IMR-90 (cell line): ENCODE data around the gene SIRPB1. TPM values are rescaled to one million over a fixed set of nuclear protein-coding genes. Genes with fewer than 3 reads are reported as not detected.

Source experiments
- ATAC-seq: fragments of 200-7000 bp; cut with Tn5 transposase; 2 replicates; pipeline ENCODE4 v1.9.1; 2020; ENCODE audit warnings: low read depth, mild to moderate bottlenecking, moderate library complexity
- BruUV-seq: library from RNA; stranded (reverse); fragments of 400-500 nt; replicated peaks from 2 replicates; lab custom pipeline; 2021; lab: Mats Ljungman, UMichigan
- CTCF ChIA-PET: fragments of 300-600 bp; formaldehyde crosslinking; extraction: SDS; loops from one replicate; lab custom pipeline; 2021; ENCODE audit warnings: antibody characterized with exemption; lab: Yijun Ruan, JAX
- POLR2A ChIA-PET: fragments of 300-600 bp; sonication (Branson Sonifier 250); formaldehyde crosslinking; loops from one replicate; lab custom pipeline; 2022; ENCODE audit warnings: antibody characterized with exemption; ENCODE audit not compliant: unreplicated experiment; lab: Charles Lee
- DNase-seq: peaks from one replicate; pipeline ENCODE4 v3.0.0; 2013
- H2AFZ ChIP-seq: replicated peaks from 2 replicates; pipeline ENCODE3; 2013; ENCODE audit warnings: low read length, mild to moderate bottlenecking; ENCODE audit not compliant: poor library complexity
- H2AK5ac ChIP-seq: 2 replicates; pipeline ENCODE4 v1.6.1; 2013; ENCODE audit warnings: low read depth, low read length, inconsistent platforms
- H2AK9ac ChIP-seq: replicated peaks from 2 replicates; pipeline ENCODE3; 2013; ENCODE audit warnings: mild to moderate bottlenecking, low read depth, low read length, moderate library complexity; ENCODE audit not compliant: poor library complexity
- H2BK120ac ChIP-seq: 2 replicates; pipeline ENCODE4 v1.6.1; 2013; ENCODE audit warnings: low read depth, low read length, inconsistent platforms
- H2BK15ac ChIP-seq: 3 replicates; pipeline ENCODE4 v1.6.1; 2013; ENCODE audit warnings: low read depth, low read length, inconsistent platforms
- H2BK20ac ChIP-seq: 2 replicates; pipeline ENCODE4 v1.6.1; 2013; ENCODE audit warnings: low read depth, mild to moderate bottlenecking, inconsistent platforms, low read length, moderate library complexity
- H2BK5ac ChIP-seq: 2 replicates; pipeline ENCODE4 v1.6.1; 2013; ENCODE audit warnings: mild to moderate bottlenecking, low read depth, low read length, inconsistent platforms; ENCODE audit not compliant: poor library complexity, severe bottlenecking
- H3K14ac ChIP-seq: replicated peaks from 2 replicates; pipeline ENCODE4 v1.6.1; 2013; ENCODE audit warnings: low read depth, low read length, inconsistent platforms
- H3K18ac ChIP-seq: 2 replicates; pipeline ENCODE4 v1.6.1; 2013; ENCODE audit warnings: low read depth, low read length, control low read depth
- H3K23ac ChIP-seq: 2 replicates; pipeline ENCODE4 v1.6.1; 2013; ENCODE audit warnings: low read depth, low read length, inconsistent platforms
- H3K27ac ChIP-seq: 2 replicates; pipeline ENCODE4 v1.5.1; 2013; ENCODE audit warnings: mild to moderate bottlenecking, control low read depth, low read length; ENCODE audit not compliant: insufficient read depth
- H3K27me3 ChIP-seq: 2 replicates; pipeline ENCODE4 v1.6.1; 2013; ENCODE audit warnings: low read length; ENCODE audit not compliant: control insufficient read depth, insufficient read depth
- H3K36me3 ChIP-seq: 2 replicates; pipeline ENCODE4 v1.6.1; 2013; ENCODE audit warnings: low read length, mixed read lengths; ENCODE audit not compliant: control insufficient read depth, insufficient read depth
- H3K4ac ChIP-seq: 2 replicates; pipeline ENCODE4 v1.6.1; 2013; ENCODE audit warnings: low read depth, low read length, inconsistent platforms
- H3K4me1 ChIP-seq: 2 replicates; pipeline ENCODE4 v1.6.1; 2013; ENCODE audit warnings: low read length, mixed read lengths; ENCODE audit not compliant: control insufficient read depth, insufficient read depth
- H3K4me2 ChIP-seq: 2 replicates; pipeline ENCODE4 v1.6.1; 2013; ENCODE audit warnings: low read depth, mild to moderate bottlenecking, control low read depth, low read length, moderate library complexity
- H3K4me3 ChIP-seq: 2 replicates; pipeline ENCODE4 v1.5.1; 2013; ENCODE audit warnings: low read depth, mild to moderate bottlenecking, control low read depth, low read length, moderate library complexity; ENCODE audit not compliant: insufficient read depth
- H3K56ac ChIP-seq: 2 replicates; pipeline ENCODE4 v1.6.1; 2013; ENCODE audit warnings: low read length, inconsistent platforms; ENCODE audit not compliant: insufficient read depth; ENCODE audit errors: extremely low read depth
- H3K79me1 ChIP-seq, 2 experiments: 2 replicates each; pipeline ENCODE4 v1.6.1; 2013; ENCODE audit warnings: low read length in 2 of 2, inconsistent platforms in 1 of 2, low read depth in 1 of 2
- H3K9ac ChIP-seq: 2 replicates; pipeline ENCODE4 v1.6.1; 2013; ENCODE audit warnings: low read depth, low read length, control low read depth
- H3K9me1 ChIP-seq: 2 replicates; pipeline ENCODE4 v1.6.1; 2013; ENCODE audit warnings: low read length, inconsistent platforms; ENCODE audit not compliant: insufficient read depth
- H3K9me3 ChIP-seq: 2 replicates; pipeline ENCODE4 v1.6.1; 2013; ENCODE audit warnings: low read length; ENCODE audit not compliant: control insufficient read depth, insufficient read depth
- H4K20me1 ChIP-seq: 2 replicates; pipeline ENCODE4 v1.6.1; 2013; ENCODE audit warnings: low read length, inconsistent platforms; ENCODE audit not compliant: insufficient read depth
- H4K5ac ChIP-seq: 2 replicates; pipeline ENCODE4 v1.6.1; 2013; ENCODE audit warnings: mild to moderate bottlenecking, low read depth, low read length, control low read depth
- H4K8ac ChIP-seq, 2 experiments: 2 replicates each; pipeline ENCODE4 v1.6.1; 2013; ENCODE audit warnings: low read depth in 2 of 2, low read length in 2 of 2, control low read depth in 1 of 2, inconsistent platforms in 1 of 2
- H4K91ac ChIP-seq: 2 replicates; pipeline ENCODE4 v1.6.1; 2013; ENCODE audit warnings: low read depth, low read length, inconsistent platforms; ENCODE audit not compliant: insufficient read depth
- CHD1 ChIP-seq: IDR thresholded peaks from 2 replicates; pipeline ENCODE4 v1.6.1; 2012; ENCODE audit warnings: low read depth, low read length, improper control_type of control experiment
- MAFK ChIP-seq: IDR thresholded peaks from 2 replicates; pipeline ENCODE4 v1.6.1; 2012; ENCODE audit warnings: low read depth, low read length, improper control_type of control experiment
- NFE2L2 ChIP-seq: fragments of 150-350 bp; IDR thresholded peaks from 2 replicates; pipeline ENCODE4 v1.6.1; 2016; ENCODE audit warnings: low read depth, mild to moderate bottlenecking, low read length
- USF2 ChIP-seq: fragments of 150-350 bp; IDR thresholded peaks from 2 replicates; pipeline ENCODE4 v1.6.1; 2017; ENCODE audit warnings: mild to moderate bottlenecking, antibody characterized with exemption, low read length, low read depth
- WGBS, 2 experiments: methylation state at CpG; one replicate each; pipeline versions ENCODE4 v1.1.5 to v1.1.7; 2013; ENCODE audit warnings: missing lambda C conversion rate in 2 of 2; ENCODE audit not compliant: insufficient read length in 1 of 2; ENCODE audit errors: extremely low coverage in 2 of 2; 5-methylcytosine and 5-hydroxymethylcytosine counted together
- dilution Hi-C: fragments of 300-500 bp; cut with HindIII; formaldehyde crosslinking; loops from one replicate; pipeline ENCODE4 v1.14.3; 2018; ENCODE audit warnings: low sequenced_read_pairs; ENCODE audit not compliant: unreplicated experiment
- in situ Hi-C: fragments of 300-500 bp; cut with MboI; formaldehyde crosslinking; loops from 3 replicates; pipeline ENCODE4 v1.14.3; 2019; ENCODE audit warnings: low sequenced_read_pairs, inconsistent platforms, mixed read lengths
- intact Hi-C: fragments of 100-400 bp; cut with micrococcal nuclease; formaldehyde crosslinking; loops from 2 replicates; pipeline ENCODE4 v1.10.0; 2022
- polyA plus RNA-seq, 3 experiments: library from polyadenylated mRNA; depleted of rRNA; stranded (reverse); fragments of >200 nt; gene quantifications; 2 replicates each; pipeline ENCODE4 v1.2.3, GENCODE V29; 2012; ENCODE audit warnings: low replicate concordance in 1 of 3
- total RNA-seq: library from RNA; depleted of rRNA; stranded (reverse); fragments of >200 nt; gene quantifications from 2 replicates; pipeline ENCODE4 v1.2.3, GENCODE V29; 2012

The SIRPB1 gene
- total and polyA plus RNA-seq, 2 of the 4 experiments (the other 2 are of a cell fraction): 0.90 to 1.6 TPM

- Histone ChIP-seq H2BK20ac (no peak overlapping the region), H3K4me3 (no peak overlapping the region), H3K27ac (no peak overlapping the region), H2AK9ac (no peak overlapping the region), H3K4me1 (no peaks in the 10 kb centered on the region), H4K91ac (no peak overlapping the region), H3K4ac (no peak overlapping the region), H3K23ac (no peak overlapping the region), H2BK120ac (no peak overlapping the region), H2BK15ac (no peak overlapping the region), H4K20me1 (no peaks in the 10 kb centered on the region), H3K9me1 (no peaks in the 10 kb centered on the region), H3K9ac (no peak overlapping the region), H3K36me3 (no peaks in the 10 kb centered on the region), H2AK5ac (no peak overlapping the region), H4K8ac (no peak overlapping the region), H3K9me3 (no peaks in the 10 kb centered on the region), H3K18ac (no peak overlapping the region), H3K79me1 (no peaks in the 10 kb centered on the region), H2AFZ (no peak overlapping the region), H3K56ac (no peak overlapping the region), H4K5ac (no peak overlapping the region), H3K27me3 (no peaks in the 10 kb centered on the region), H3K14ac (no peak overlapping the region), H2BK5ac (no peak overlapping the region), H3K4me2 (no peak overlapping the region)
- BruUV-seq: no TSS peak
- ChIA-PET POLR2A (no interaction called here), CTCF (no interaction called here)
- ATAC-seq: no peak
- dilution Hi-C loops: no loop called here
- intact Hi-C loops: no loop called here
- in situ Hi-C loops: no loop called here
- no CpG with 5 or more reads among the region's 5 CpGs for WGBS, 2 experiments
- TF ChIP-seq MAFK: no peak
- TF ChIP-seq NFE2L2: no peak
- no peak for TF ChIP-seq USF2
- TF ChIP-seq CHD1: no peak
- no peak for DNase-seq
Observed at GRCh38 chr20:1600736-1601135, 19.1 kb downstream of the SIRPB1 start.
